GM23248 (cell line): Measurements from ENCODE around the gene SNX24. TPM values are rescaled to one million over a fixed set of nuclear protein-coding genes. Genes with fewer than 3 reads are reported as not detected.
A peak's percentile ranks its signal among the peaks of the same experiment; 100 is the strongest.

ENCODE experiments used
- DNase-seq: peaks from one replicate; pipeline ENCODE4 v3.0.0-alpha.2; 2015
- H2AFZ ChIP-seq: fragments of 200-600 bp; sonication (generic); 2 replicates; pipeline ENCODE4 v1.6.1; 2016; ENCODE audit warnings: antibody characterized with exemption
- H3F3A ChIP-seq: fragments of 200-600 bp; sonication (generic); 2 replicates; pipeline ENCODE4 v1.6.1; 2016; ENCODE audit warnings: mild to moderate bottlenecking, antibody characterized with exemption, mixed run types; ENCODE audit not compliant: insufficient read depth
- H3K27ac ChIP-seq: fragments of 200-600 bp; sonication (generic); 2 replicates; pipeline ENCODE4 v1.5.1; 2016; ENCODE audit warnings: mild to moderate bottlenecking
- H3K27me3 ChIP-seq: fragments of 200-600 bp; sonication (generic); replicated peaks from 2 replicates; pipeline ENCODE4 v1.6.1; 2016; ENCODE audit warnings: mild to moderate bottlenecking; ENCODE audit not compliant: insufficient read depth
- H3K36me3 ChIP-seq: fragments of 200-600 bp; sonication (generic); 2 replicates; pipeline ENCODE4 v1.6.1; 2016; ENCODE audit warnings: low read depth, mild to moderate bottlenecking
- H3K4me1 ChIP-seq: fragments of 200-600 bp; sonication (generic); 2 replicates; pipeline ENCODE4 v1.6.1; 2016; ENCODE audit warnings: mild to moderate bottlenecking; ENCODE audit not compliant: insufficient read depth
- H3K4me2 ChIP-seq: fragments of 200-600 bp; sonication (generic); one replicate; pipeline ENCODE4 v1.6.1; 2016; ENCODE audit warnings: mild to moderate bottlenecking; ENCODE audit not compliant: unreplicated experiment
- H3K4me3 ChIP-seq: fragments of 200-600 bp; sonication (generic); 2 replicates; pipeline ENCODE4 v1.5.1; 2016; ENCODE audit warnings: mild to moderate bottlenecking
- H3K79me2 ChIP-seq: fragments of 200-600 bp; sonication (generic); 2 replicates; pipeline ENCODE4 v1.6.1; 2016; ENCODE audit warnings: mild to moderate bottlenecking; ENCODE audit not compliant: insufficient read depth
- H3K9ac ChIP-seq: fragments of 200-600 bp; sonication (generic); 2 replicates; pipeline ENCODE4 v1.6.1; 2016; ENCODE audit warnings: mild to moderate bottlenecking
- H3K9me2 ChIP-seq: fragments of 200-600 bp; sonication (generic); 2 replicates; pipeline ENCODE4 v1.6.1; 2016; ENCODE audit warnings: mixed run types, mild to moderate bottlenecking, moderate library complexity; ENCODE audit not compliant: insufficient read depth
- H3K9me3 ChIP-seq: fragments of 200-600 bp; sonication (generic); one replicate; pipeline ENCODE4 v1.6.1; 2017; ENCODE audit warnings: low read depth
- H4K20me1 ChIP-seq: fragments of 200-600 bp; sonication (generic); 2 replicates; pipeline ENCODE4 v1.6.0; 2016; ENCODE audit not compliant: insufficient read depth
- EZH2 ChIP-seq: fragments of 200-600 bp; sonication (generic); IDR thresholded peaks from 2 replicates; pipeline ENCODE4 v1.6.1; 2018; ENCODE audit warnings: antibody characterized with exemption, mild to moderate bottlenecking; ENCODE audit not compliant: insufficient read depth, poor library complexity, severe bottlenecking
- EZH2phosphoT487 ChIP-seq: fragments of 200-600 bp; sonication (generic); IDR thresholded peaks from 2 replicates; pipeline ENCODE4 v1.6.1; 2018; ENCODE audit warnings: antibody characterized with exemption, moderate library complexity, mild to moderate bottlenecking, low read depth; ENCODE audit not compliant: insufficient read depth
- WGBS, 2 experiments: methylation state at CpG; one replicate each; pipeline ENCODE4 v1.1.6; 2015 to 2017; ENCODE audit warnings: low lambda C conversion rate in 2 of 2, low coverage in 1 of 2; ENCODE audit errors: missing lambda C conversion rate in 2 of 2; 5-methylcytosine and 5-hydroxymethylcytosine counted together
- in situ Hi-C: fragments of 300-500 bp; cut with MboI; formaldehyde crosslinking; loops from 2 replicates; pipeline ENCODE4 v1.15.0; 2020
- polyA plus RNA-seq: library from polyadenylated mRNA; unstranded; fragments of >200 nt; fragmentation: Nextera tagmentation; extraction: Ambion mirVana; gene quantifications from 2 replicates; pipeline ENCODE4 v1.2.1, GENCODE V29; 2016
- total RNA-seq: library from RNA; depleted of rRNA; stranded (reverse); fragments of >200 nt; shearing (Covaris generic); gene quantifications from 2 replicates; pipeline ENCODE4 v1.2.3, GENCODE V29; 2014

The SNX24 gene
- total and polyA plus RNA-seq, 2 experiments from 2014 or later, result 20.8 to 29.4 TPM

- H3K79me2 ChIP-seq, result peaks cover 79% of the 10 kb centered on the region
- in situ Hi-C loops, result no loop called here
- H4K20me1 ChIP-seq, result 0 out of 2 replicates have a peak, but pooled peaks cover 9% of the 10 kb centered on the region
- peaks cover under 1% of the 10 kb centered on the region; the same call in 1 of the 2 replicates for H3F3A ChIP-seq
- H3K4me2 ChIP-seq, result no peak overlapping the region
- H3K27me3 ChIP-seq, result no peaks in the 10 kb centered on the region
- no peak overlapping the region for H3K4me3 ChIP-seq
- DNase-seq, result no peak
- WGBS, 2 experiments, result 93 to 100% methylated on average over 2 of the region's 2 CpGs
- H3K27ac ChIP-seq, result no peak overlapping the region
- H3K36me3 ChIP-seq, result no peaks in the 10 kb centered on the region
- no peak overlapping the region for H2AFZ ChIP-seq
- no peak overlapping the region for H3K9ac ChIP-seq
- TF ChIP-seq EZH2phosphoT487, result no peak
- no peak for TF ChIP-seq EZH2
- H3K9me3 ChIP-seq, result no peaks in the 10 kb centered on the region
- no peaks in the 10 kb centered on the region for H3K9me2 ChIP-seq
- H3K4me1 ChIP-seq, result peaks cover 12% of the 10 kb centered on the region
Measured at GRCh38 chr5:122901346-122901745, 55.9 kb downstream of the SNX24 start.

DNA sequence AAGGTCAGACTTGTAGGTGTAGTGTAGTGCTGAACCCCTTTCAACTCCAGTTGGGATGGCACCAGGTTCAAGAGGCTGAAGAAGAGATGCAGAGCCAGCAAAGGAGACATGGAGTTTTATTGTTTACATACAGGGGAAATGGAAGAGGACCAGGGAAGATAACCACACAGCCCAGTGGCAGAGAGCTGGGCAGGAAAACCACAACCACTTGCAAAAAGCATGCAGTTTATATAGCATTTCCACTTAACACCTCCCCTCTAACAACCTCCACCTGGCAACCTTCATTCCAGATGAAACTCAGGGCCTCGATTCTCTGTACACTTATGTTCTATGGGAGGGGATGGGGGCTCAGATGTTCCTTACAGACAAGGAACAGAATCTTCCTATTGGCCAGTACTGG lies 56.9 kb downstream of the SNX24 start:
- Histone ChIP-seq H3K4me2 (no peak overlapping the region), H2AFZ (no peak overlapping the region), H3K4me3 (no peak overlapping the region), H3K79me2 (peaks cover 72% of the 10 kb centered on the region), H4K20me1 (0 out of 2 replicates have a peak, but pooled peaks cover 8% of the 10 kb centered on the region), H3K36me3 (no peaks in the 10 kb centered on the region), H3K9me3 (no peaks in the 10 kb centered on the region), H3K27me3 (no peaks in the 10 kb centered on the region), H3K4me1 (peaks cover 22% of the 10 kb centered on the region), H3K9me2 (no peaks in the 10 kb centered on the region), H3F3A (peaks cover 10% of the 10 kb centered on the region; the same call in 1 of the 2 replicates), H3K9ac (no peak overlapping the region), H3K27ac (no peak overlapping the region)
- in situ Hi-C loops, result no loop called here
- WGBS, 2 experiments, result 36 to 73% methylated on average over 1 of the region's 1 CpG
- DNase-seq, result no peak
- no peak for TF ChIP-seq EZH2
- no peak for TF ChIP-seq EZH2phosphoT487

- H3K36me3 ChIP-seq, result no peaks in the 10 kb centered on the region
- H2AFZ ChIP-seq, result no peak overlapping the region
- H3F3A ChIP-seq, result peaks cover 15% of the 10 kb centered on the region; the same call in 1 of the 2 replicates
- TF ChIP-seq EZH2phosphoT487, result no peak
- no peak for TF ChIP-seq EZH2
- no peaks in the 10 kb centered on the region for H4K20me1 ChIP-seq
- H3K79me2 ChIP-seq, result peaks cover 55% of the 10 kb centered on the region
- in situ Hi-C loops, result no loop called here
- H3K4me2 ChIP-seq, result peak overlapping the region; percentile 50
- no peaks in the 10 kb centered on the region for H3K9me2 ChIP-seq
- H3K4me1 ChIP-seq, result peaks cover 20% of the 10 kb centered on the region
- peak; percentile 54 for DNase-seq
- 33 to 40% methylated on average over 4 of the region's 4 CpGs for WGBS, 2 experiments
- H3K27me3 ChIP-seq, result no peaks in the 10 kb centered on the region
- H3K9me3 ChIP-seq, result no peaks in the 10 kb centered on the region
- peak overlapping the region; percentile 16; the same call in 1 of the 2 replicates for H3K4me3 ChIP-seq
- H3K27ac ChIP-seq, result peak overlapping the region; percentile 53
- peak overlapping the region; percentile 2; the same call in 1 of the 2 replicates for H3K9ac ChIP-seq
Measured at GRCh38 chr5:122906768-122907167, 61.4 kb downstream of the SNX24 start.

DNA sequence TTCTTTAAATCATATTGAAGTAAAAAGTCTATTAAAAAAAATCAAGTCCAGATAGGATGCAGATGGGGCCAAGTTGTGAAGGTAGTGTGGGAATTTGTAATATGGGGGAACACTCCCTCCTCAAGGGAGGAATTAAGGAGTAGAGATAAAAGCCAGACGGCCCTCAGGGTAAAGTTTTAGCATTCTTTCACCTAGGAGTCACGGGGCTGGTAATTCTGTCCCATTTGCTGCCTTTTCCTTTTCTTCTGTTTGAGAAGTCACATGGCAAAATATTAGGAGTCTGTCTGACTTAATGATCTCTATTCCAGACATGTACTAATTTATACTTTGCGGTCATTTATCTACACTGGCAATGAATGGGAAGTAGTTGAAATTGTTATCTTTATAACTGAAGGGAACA lies 61.9 kb downstream of the SNX24 start:
- in situ Hi-C loops, result no loop called here
- TF ChIP-seq EZH2phosphoT487 (no peak), EZH2 (no peak)
- Histone ChIP-seq H2AFZ (no peak overlapping the region), H3K4me1 (peaks cover 20% of the 10 kb centered on the region), H3K79me2 (peaks cover 50% of the 10 kb centered on the region), H3K9me3 (no peaks in the 10 kb centered on the region), H3K36me3 (no peaks in the 10 kb centered on the region), H3K27me3 (no peaks in the 10 kb centered on the region), H4K20me1 (no peaks in the 10 kb centered on the region), H3K9me2 (no peaks in the 10 kb centered on the region), H3K27ac (peak overlapping the region; percentile 53), H3F3A (peaks cover 15% of the 10 kb centered on the region; the same call in 1 of the 2 replicates), H3K9ac (peak overlapping the region; percentile 2; the same call in 1 of the 2 replicates), H3K4me2 (peak overlapping the region; percentile 50), H3K4me3 (peak overlapping the region; percentile 16; the same call in 1 of the 2 replicates)
- WGBS, 2 experiments, result 40 to 45% methylated on average over 3 of the region's 3 CpGs
- peak; percentile 68 for DNase-seq
